ENCODE data around the gene TFCP2L1. TPM values are rescaled to one million over a fixed set of nuclear protein-coding genes. Genes with fewer than 3 reads are reported as not detected.

TFCP2L1 gene
- total RNA-seq, 4 donors from 2014 or later = 0.39 to 1.6 (median 0.46) TPM

DNA sequence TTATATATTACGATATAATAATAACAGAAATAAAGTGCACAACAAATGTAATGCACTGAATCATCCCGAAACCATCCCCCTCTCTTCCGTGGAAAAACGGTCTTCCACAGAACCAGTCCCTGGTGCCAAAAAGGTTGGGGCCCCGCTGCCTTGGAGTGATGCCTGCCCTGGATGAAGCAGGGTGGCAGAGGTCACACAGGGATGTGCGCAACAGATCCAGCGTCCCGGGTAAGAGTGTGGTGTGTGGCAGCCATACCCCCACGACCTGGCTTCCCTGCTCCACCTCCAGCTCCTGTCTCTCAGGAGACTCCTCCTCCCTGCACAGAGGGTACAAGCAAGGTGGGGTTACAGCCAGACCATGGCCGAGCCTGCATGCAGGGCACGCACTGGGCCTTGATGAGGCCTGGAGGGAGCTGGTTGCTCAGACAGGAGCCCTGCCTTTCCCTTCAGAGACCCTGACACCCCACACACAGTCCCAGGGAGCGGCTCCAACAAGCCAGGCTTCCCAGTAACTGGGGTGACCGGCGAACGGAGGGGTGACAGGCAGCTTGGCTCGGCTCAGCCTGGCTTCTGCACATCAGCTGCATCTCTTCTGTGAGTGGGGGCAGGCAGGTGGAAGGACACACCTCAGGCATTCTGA is 41.1 kb downstream of the TFCP2L1 start:
- H3K4me1 ChIP-seq = no peaks in the 10 kb centered on the region
- TF ChIP-seq POLR2AphosphoS5 (IDR thresholded peaks at IDR 0.05) (no peak), POLR2A (IDR thresholded peaks at IDR 0.05; ENCODE audit: low read depth) (no peak), EP300 (IDR thresholded peaks at IDR 0.05) (no peak)
- TF ChIP-seq, protein P1, sequence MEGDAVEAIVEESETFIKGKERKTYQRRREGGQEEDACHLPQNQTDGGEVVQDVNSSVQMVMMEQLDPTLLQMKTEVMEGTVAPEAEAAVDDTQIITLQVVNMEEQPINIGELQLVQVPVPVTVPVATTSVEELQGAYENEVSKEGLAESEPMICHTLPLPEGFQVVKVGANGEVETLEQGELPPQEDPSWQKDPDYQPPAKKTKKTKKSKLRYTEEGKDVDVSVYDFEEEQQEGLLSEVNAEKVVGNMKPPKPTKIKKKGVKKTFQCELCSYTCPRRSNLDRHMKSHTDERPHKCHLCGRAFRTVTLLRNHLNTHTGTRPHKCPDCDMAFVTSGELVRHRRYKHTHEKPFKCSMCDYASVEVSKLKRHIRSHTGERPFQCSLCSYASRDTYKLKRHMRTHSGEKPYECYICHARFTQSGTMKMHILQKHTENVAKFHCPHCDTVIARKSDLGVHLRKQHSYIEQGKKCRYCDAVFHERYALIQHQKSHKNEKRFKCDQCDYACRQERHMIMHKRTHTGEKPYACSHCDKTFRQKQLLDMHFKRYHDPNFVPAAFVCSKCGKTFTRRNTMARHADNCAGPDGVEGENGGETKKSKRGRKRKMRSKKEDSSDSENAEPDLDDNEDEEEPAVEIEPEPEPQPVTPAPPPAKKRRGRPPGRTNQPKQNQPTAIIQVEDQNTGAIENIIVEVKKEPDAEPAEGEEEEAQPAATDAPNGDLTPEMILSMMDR (IDR thresholded peaks at IDR 0.05) = no peak
- no peak overlapping the region for H3K27ac ChIP-seq (replicated peaks in 1 of 4)
- H3K36me3 ChIP-seq = no peaks in the 10 kb centered on the region
- no peak overlapping the region for H3K4me3 ChIP-seq
- DNase-seq (ENCODE audit: extremely low spot score) = no peak
- no peaks in the 10 kb centered on the region for H3K9me3 ChIP-seq
- 73% methylated on average over 7 of the region's 16 CpGs for WGBS
- intact Hi-C loops (cut with DNase I) = no loop called here
- H3K27me3 ChIP-seq = peaks cover 0 to 3% (median 0%) of the 10 kb centered on the region in 4 donors

DNA sequence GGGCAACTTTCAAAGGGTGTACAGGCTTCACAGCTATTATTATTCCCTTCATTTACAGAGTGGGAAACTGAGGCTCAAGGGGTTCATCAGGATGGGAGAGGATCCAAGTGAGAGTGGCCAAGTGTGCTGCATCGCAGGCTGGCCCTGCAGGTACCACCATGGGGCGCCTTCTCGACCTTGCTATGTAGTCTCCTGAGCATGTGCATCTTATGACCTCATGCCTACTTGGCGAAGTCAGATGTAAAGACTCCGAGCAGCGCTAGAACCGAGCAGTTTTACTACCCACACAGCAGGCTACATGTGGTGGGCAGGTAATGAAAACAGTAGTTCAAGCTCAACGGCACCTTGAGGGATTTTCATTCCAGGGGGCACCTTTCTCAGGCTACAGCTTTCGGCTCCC is 42.0 kb downstream of the TFCP2L1 start:
- no peaks in the 10 kb centered on the region for H3K36me3 ChIP-seq
- peaks cover 0 to 5% (median 0%) of the 10 kb centered on the region in 4 donors for H3K27me3 ChIP-seq
- H3K9me3 ChIP-seq = no peaks in the 10 kb centered on the region
- TF ChIP-seq, protein P1 (IDR thresholded peaks at IDR 0.05) = no peak
- TF ChIP-seq EP300 (IDR thresholded peaks at IDR 0.05) = no peak
- no peak for TF ChIP-seq POLR2AphosphoS5 (IDR thresholded peaks at IDR 0.05)
- TF ChIP-seq POLR2A (IDR thresholded peaks at IDR 0.05; ENCODE audit: low read depth) = no peak
- no peak for DNase-seq (ENCODE audit: extremely low spot score)
- H3K4me1 ChIP-seq = no peaks in the 10 kb centered on the region
- no peak overlapping the region for H3K4me3 ChIP-seq
- no peak overlapping the region for H3K27ac ChIP-seq (replicated peaks in 1 of 4)
- WGBS = 89% methylated on average over 7 of the region's 9 CpGs
- intact Hi-C loops (cut with DNase I) = no loop called here

DNA sequence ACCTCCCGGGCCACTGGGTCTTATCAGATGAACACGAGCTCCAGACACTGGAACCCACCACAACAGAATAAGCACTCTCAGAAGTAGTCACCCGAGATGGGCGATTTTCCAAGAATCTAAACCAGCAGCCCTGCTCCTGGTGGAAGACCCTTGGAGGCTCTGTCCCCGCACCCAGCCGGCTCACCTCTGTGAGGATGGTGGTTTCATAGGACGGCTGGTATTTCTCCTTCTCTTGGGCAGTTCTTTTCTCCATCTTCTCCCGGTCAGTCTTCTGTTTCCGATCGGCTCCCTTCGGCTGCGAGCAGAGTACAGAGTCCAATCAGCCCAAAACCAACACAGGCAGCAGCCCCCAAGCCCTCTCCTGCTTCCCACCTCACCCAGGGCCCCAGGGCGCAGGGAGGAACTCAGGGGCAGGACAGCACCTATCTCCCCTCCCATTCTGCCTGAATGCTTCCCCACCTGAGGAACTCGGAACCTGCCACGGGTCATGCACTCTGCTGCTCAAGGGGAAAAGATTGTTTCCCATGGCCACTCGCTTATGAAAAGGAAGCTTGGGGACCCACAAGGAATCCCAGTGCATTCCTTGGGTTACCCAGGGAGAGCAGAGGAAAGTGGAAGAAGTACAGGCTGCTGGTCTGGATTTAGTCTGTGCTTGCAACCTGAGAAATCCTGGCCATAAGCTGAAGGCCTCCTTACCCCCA is 42.7 kb downstream of the TFCP2L1 start:
- Histone ChIP-seq H3K4me3 (no peak overlapping the region), H3K36me3 (no peaks in the 10 kb centered on the region), H3K9me3 (no peaks in the 10 kb centered on the region), H3K27ac (replicated peaks in 1 of 4) (no peak overlapping the region), H3K4me1 (no peaks in the 10 kb centered on the region), H3K27me3 (peaks cover 0 to 9% (median 0%) of the 10 kb centered on the region in 4 donors)
- no peak for DNase-seq (ENCODE audit: extremely low spot score)
- intact Hi-C loops (cut with DNase I) = no loop called here
- TF ChIP-seq POLR2A (IDR thresholded peaks at IDR 0.05; ENCODE audit: low read depth) = no peak
- TF ChIP-seq, protein P1 (IDR thresholded peaks at IDR 0.05) = no peak
- WGBS = 85% methylated on average over 16 of the region's 16 CpGs

DNA sequence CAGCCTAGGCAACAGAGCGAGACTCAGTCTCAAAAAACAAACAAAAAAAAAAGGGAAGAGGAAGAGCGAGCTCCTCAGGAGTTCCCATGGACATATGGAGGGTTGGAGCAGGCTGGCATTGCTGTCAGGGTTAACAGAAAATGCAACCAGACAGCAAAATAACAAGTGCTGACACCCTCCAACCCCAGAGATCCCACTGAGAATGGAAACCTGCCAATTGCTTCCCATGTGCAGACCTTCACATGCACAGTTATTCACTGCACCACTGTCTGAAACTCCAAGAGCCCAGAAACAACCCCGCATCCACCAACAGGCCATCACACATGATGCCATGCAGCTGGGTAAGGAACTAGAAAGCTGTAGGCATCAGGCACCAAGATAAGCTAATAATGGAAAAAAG is 43.5 kb downstream of the TFCP2L1 start:
- Histone ChIP-seq H3K27me3 (peaks cover 0 to 16% (median 0%) of the 10 kb centered on the region in 4 donors), H3K9me3 (no peaks in the 10 kb centered on the region), H3K4me3 (no peak overlapping the region), H3K36me3 (no peaks in the 10 kb centered on the region), H3K27ac (replicated peaks in 1 of 4) (no peak overlapping the region), H3K4me1 (no peaks in the 10 kb centered on the region)
- intact Hi-C loops (cut with DNase I) = no loop called here
- DNase-seq (ENCODE audit: extremely low spot score) = no peak
- TF ChIP-seq, protein P1 (IDR thresholded peaks at IDR 0.05) = no peak
- TF ChIP-seq POLR2AphosphoS5 (IDR thresholded peaks at IDR 0.05) (no peak), POLR2A (IDR thresholded peaks at IDR 0.05; ENCODE audit: low read depth) (no peak), EP300 (IDR thresholded peaks at IDR 0.05) (no peak)
- WGBS = 92% methylated on average over 3 of the region's 3 CpGs

Measured in esophagus muscularis mucosa (tissue), 4 donors.